GM18505 (cell line): ENCODE data around the gene TSPAN3.

Source experiments
- ATAC-seq: cut with Tn5 transposase; IDR thresholded peaks from one replicate; pipeline ENCODE4 v1.9.1; 2021; ENCODE audit not compliant: unreplicated experiment
- POLR2A ChIP-seq: IDR thresholded peaks from 4 replicates; pipeline ENCODE4 v1.6.1; 2011; ENCODE audit warnings: borderline replicate concordance; ENCODE audit not compliant: insufficient read depth, insufficient read length; ENCODE audit errors: extremely low read depth

The TSPAN3 gene

GRCh38 chr15:77031376-77032050 lies 39.4 kb downstream of the TSPAN3 start:
- ATAC-seq = no peak
- no peak for TF ChIP-seq POLR2A

GRCh38 chr15:77030928-77031375 lies 40.0 kb downstream of the TSPAN3 start:
- ATAC-seq = no peak
- TF ChIP-seq POLR2A = no peak

GRCh38 chr15:77030048-77030927 lies 40.6 kb downstream of the TSPAN3 start:
- no peak for ATAC-seq
- TF ChIP-seq POLR2A = no peak

GRCh38 chr15:77029166-77030047 lies 41.5 kb downstream of the TSPAN3 start:
- no peak for ATAC-seq
- TF ChIP-seq POLR2A = no peak

- no peak for ATAC-seq
- TF ChIP-seq POLR2A = no peak
Measured at GRCh38 chr15:77028451-77029165, 42.3 kb downstream of the TSPAN3 start.

GRCh38 chr15:77027697-77028450 lies 43.0 kb downstream of the TSPAN3 start:
- ATAC-seq = no peak
- TF ChIP-seq POLR2A = no peak

GRCh38 chr15:77027111-77027696 lies 43.7 kb downstream of the TSPAN3 start:
- no peak for TF ChIP-seq POLR2A
- ATAC-seq = no peak

GRCh38 chr15:77026501-77027110 lies 44.3 kb downstream of the TSPAN3 start:
- no peak for ATAC-seq
- TF ChIP-seq POLR2A = no peak

- TF ChIP-seq POLR2A = no peak
- no peak for ATAC-seq
Measured at GRCh38 chr15:77025941-77026411, 44.9 kb downstream of the TSPAN3 start.

GRCh38 chr15:77025083-77025901 lies 45.6 kb downstream of the TSPAN3 start:
- no peak for ATAC-seq
- TF ChIP-seq POLR2A = no peak
